HepG2 (cell line): ENCODE results near the gene NINJ2. TPM values are rescaled to one million over a fixed set of nuclear protein-coding genes. Genes with fewer than 3 reads are reported as not detected.

Source experiments
- ATF7 ChIP-seq, 2 experiments: fragments of 450-650 bp in 1 of 2; sonication (generic) in 1 of 2; formaldehyde crosslinking in 1 of 2; IDR thresholded peaks; 2 replicates each; pipeline versions ENCODE4 v1.4.0 to v1.6.1; 2016 to 2020; ENCODE audit warnings: antibody characterized with exemption in 1 of 2, mild to moderate bottlenecking in 1 of 2, missing genetic modification reagents in 1 of 2
- FOXK2 ChIP-seq: fragments of 450-650 bp; IDR thresholded peaks from 2 replicates; pipeline ENCODE4 v1.6.1; 2016
- JDP2 ChIP-seq: sonication (generic); formaldehyde crosslinking; IDR thresholded peaks from 2 replicates; pipeline ENCODE4 v1.8.1; 2022; ENCODE audit warnings: missing genetic modification reagents, borderline replicate concordance
- KDM1A ChIP-seq: IDR thresholded peaks from 2 replicates; pipeline ENCODE4 v1.6.1; 2016; ENCODE audit warnings: missing compliant biosample characterization
- KDM2A ChIP-seq: sonication (generic); formaldehyde crosslinking; IDR thresholded peaks from 2 replicates; pipeline ENCODE4 v1.4.0; 2020; ENCODE audit warnings: low read depth, missing genetic modification reagents, borderline replicate concordance
- NCOA1 ChIP-seq: sonication (generic); formaldehyde crosslinking; IDR thresholded peaks from 2 replicates; pipeline ENCODE4 v1.9.0; 2021; ENCODE audit warnings: missing genetic modification reagents
- PLRG1 ChIP-seq: fragments of 450-650 bp; conservative IDR thresholded peaks from 2 replicates; pipeline ENCODE4 v1.6.1; 2016
- THAP9 ChIP-seq: sonication (generic); formaldehyde crosslinking; IDR thresholded peaks from 2 replicates; pipeline ENCODE4; 2020; ENCODE audit warnings: missing genetic modification reagents, mild to moderate bottlenecking, borderline replicate concordance
- ZMYM4 ChIP-seq: sonication (generic); formaldehyde crosslinking; IDR thresholded peaks from 2 replicates; pipeline ENCODE4 v1.8.1; 2023; ENCODE audit warnings: mild to moderate bottlenecking, missing genetic modification reagents
- ZNF230 ChIP-seq: sonication (generic); formaldehyde crosslinking; IDR thresholded peaks from 2 replicates; pipeline ENCODE4 v1.4.0; 2020; ENCODE audit warnings: mild to moderate bottlenecking, missing genetic modification reagents
- ZNF337 ChIP-seq: sonication (generic); formaldehyde crosslinking; IDR thresholded peaks from 2 replicates; pipeline ENCODE4 v1.5.1; 2020; ENCODE audit warnings: missing genetic modification reagents, low read depth, mild to moderate bottlenecking, borderline replicate concordance
- ZNF501 ChIP-seq: sonication (generic); formaldehyde crosslinking; IDR thresholded peaks from 2 replicates; pipeline ENCODE4 v1.5.1; 2020; ENCODE audit warnings: mild to moderate bottlenecking, moderate library complexity, missing genetic modification reagents
- ZNF510 ChIP-seq: sonication (generic); formaldehyde crosslinking; IDR thresholded peaks from 2 replicates; pipeline ENCODE4 v1.4.0; 2020; ENCODE audit warnings: low read depth, mild to moderate bottlenecking, missing genetic modification reagents
- ZNF543 ChIP-seq: sonication (generic); formaldehyde crosslinking; IDR thresholded peaks from 2 replicates; pipeline ENCODE4 v1.4.0; 2020; ENCODE audit warnings: mild to moderate bottlenecking, missing genetic modification reagents
- ZNF564 ChIP-seq: sonication (generic); formaldehyde crosslinking; IDR thresholded peaks from 2 replicates; pipeline ENCODE4 v1.8.1; 2023; ENCODE audit warnings: mild to moderate bottlenecking, missing genetic modification reagents
- ZNF782 ChIP-seq: sonication (generic); formaldehyde crosslinking; IDR thresholded peaks from 2 replicates; pipeline ENCODE4 v1.4.0; 2020; ENCODE audit warnings: missing genetic modification reagents, mild to moderate bottlenecking, borderline replicate concordance
- polyA plus RNA-seq, 8 experiments: library from polyadenylated mRNA; depleted of rRNA in 3 of 8; stranded (reverse) in 7 of 8; unstranded in 1 of 8; fragments of >200 nt; fragmentation: Illumina TruSeq in 4 of 8; extraction: Trizol in 4 of 8; gene quantifications; 2 replicates each; pipeline versions ENCODE4 v1.2.1 to v1.2.3, GENCODE V29; 2011 to 2016; ENCODE audit warnings: low read depth in 4 of 8, missing spikeins in 1 of 8, mixed read lengths in 1 of 8; ENCODE audit not compliant: insufficient read depth in 1 of 8
- total RNA-seq, 5 experiments: library from RNA; depleted of rRNA; stranded (reverse); fragments of >200 nt; fragmentation: Illumina TruSeq; extraction: Trizol; gene quantifications; 2 replicates each; pipeline ENCODE4 v1.2.3, GENCODE V29; 2016; ENCODE audit warnings: low read depth in 1 of 5
- TF ChIP-seq, protein P1 (sequence below): sonication (generic); formaldehyde crosslinking; IDR thresholded peaks from 2 replicates; pipeline ENCODE4 v1.4.0; 2020; ENCODE audit warnings: missing genetic modification reagents
- TF ChIP-seq, protein P2 (sequence below): sonication (generic); formaldehyde crosslinking; conservative IDR thresholded peaks from 2 replicates; pipeline ENCODE4 v1.4.0; 2020; ENCODE audit warnings: missing genetic modification reagents
- TF ChIP-seq, protein P3 (sequence below): IDR thresholded peaks from 2 replicates; pipeline ENCODE4 v1.6.1; 2016; ENCODE audit warnings: low read depth, control low read depth

The NINJ2 gene
- total and polyA plus RNA-seq, 2 of the 13 experiments (the other 11 are each of a cell fraction or from before 2014, with no cell fraction given) = 0.62 to 3.8 TPM

GRCh38 chr12:627863-628741, 35.1 kb downstream of the NINJ2 start (continued):
- no peak for TF ChIP-seq ZNF510 (CRISPR knock-in tag)
- TF ChIP-seq, protein P1, sequence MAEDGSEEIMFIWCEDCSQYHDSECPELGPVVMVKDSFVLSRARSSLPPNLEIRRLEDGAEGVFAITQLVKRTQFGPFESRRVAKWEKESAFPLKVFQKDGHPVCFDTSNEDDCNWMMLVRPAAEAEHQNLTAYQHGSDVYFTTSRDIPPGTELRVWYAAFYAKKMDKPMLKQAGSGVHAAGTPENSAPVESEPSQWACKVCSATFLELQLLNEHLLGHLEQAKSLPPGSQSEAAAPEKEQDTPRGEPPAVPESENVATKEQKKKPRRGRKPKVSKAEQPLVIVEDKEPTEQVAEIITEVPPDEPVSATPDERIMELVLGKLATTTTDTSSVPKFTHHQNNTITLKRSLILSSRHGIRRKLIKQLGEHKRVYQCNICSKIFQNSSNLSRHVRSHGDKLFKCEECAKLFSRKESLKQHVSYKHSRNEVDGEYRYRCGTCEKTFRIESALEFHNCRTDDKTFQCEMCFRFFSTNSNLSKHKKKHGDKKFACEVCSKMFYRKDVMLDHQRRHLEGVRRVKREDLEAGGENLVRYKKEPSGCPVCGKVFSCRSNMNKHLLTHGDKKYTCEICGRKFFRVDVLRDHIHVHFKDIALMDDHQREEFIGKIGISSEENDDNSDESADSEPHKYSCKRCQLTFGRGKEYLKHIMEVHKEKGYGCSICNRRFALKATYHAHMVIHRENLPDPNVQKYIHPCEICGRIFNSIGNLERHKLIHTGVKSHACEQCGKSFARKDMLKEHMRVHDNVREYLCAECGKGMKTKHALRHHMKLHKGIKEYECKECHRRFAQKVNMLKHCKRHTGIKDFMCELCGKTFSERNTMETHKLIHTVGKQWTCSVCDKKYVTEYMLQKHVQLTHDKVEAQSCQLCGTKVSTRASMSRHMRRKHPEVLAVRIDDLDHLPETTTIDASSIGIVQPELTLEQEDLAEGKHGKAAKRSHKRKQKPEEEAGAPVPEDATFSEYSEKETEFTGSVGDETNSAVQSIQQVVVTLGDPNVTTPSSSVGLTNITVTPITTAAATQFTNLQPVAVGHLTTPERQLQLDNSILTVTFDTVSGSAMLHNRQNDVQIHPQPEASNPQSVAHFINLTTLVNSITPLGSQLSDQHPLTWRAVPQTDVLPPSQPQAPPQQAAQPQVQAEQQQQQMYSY (CRISPR knock-in tag) = no peak
- TF ChIP-seq ZNF230 (CRISPR knock-in tag) = no peak
- no peak for TF ChIP-seq JDP2 (CRISPR knock-in tag)
- TF ChIP-seq ZNF543 = no peak
- TF ChIP-seq ZNF782 (CRISPR knock-in tag) = no peak
- no peak for TF ChIP-seq PLRG1
- TF ChIP-seq NCOA1 = no peak
- TF ChIP-seq, protein P2, sequence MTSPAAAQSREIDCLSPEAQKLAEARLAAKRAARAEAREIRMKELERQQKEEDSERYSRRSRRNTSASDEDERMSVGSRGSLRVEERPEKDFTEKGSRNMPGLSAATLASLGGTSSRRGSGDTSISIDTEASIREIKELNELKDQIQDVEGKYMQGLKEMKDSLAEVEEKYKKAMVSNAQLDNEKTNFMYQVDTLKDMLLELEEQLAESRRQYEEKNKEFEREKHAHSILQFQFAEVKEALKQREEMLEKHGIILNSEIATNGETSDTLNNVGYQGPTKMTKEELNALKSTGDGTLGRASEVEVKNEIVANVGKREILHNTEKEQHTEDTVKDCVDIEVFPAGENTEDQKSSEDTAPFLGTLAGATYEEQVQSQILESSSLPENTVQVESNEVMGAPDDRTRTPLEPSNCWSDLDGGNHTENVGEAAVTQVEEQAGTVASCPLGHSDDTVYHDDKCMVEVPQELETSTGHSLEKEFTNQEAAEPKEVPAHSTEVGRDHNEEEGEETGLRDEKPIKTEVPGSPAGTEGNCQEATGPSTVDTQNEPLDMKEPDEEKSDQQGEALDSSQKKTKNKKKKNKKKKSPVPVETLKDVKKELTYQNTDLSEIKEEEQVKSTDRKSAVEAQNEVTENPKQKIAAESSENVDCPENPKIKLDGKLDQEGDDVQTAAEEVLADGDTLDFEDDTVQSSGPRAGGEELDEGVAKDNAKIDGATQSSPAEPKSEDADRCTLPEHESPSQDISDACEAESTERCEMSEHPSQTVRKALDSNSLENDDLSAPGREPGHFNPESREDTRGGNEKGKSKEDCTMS (CRISPR knock-in tag) = no peak
- TF ChIP-seq KDM1A = peak; percentile 65; the same call in 1 of the 2 replicates
- TF ChIP-seq ZMYM4 = 0 out of 2 replicates have a peak, but pooled peaks have one; percentile 33
- no peak for TF ChIP-seq THAP9 (CRISPR knock-in tag)
- no peak for TF ChIP-seq ZNF337 (CRISPR knock-in tag)
- TF ChIP-seq FOXK2 = no peak
- no peak for TF ChIP-seq KDM2A (CRISPR knock-in tag)
- TF ChIP-seq ZNF501 (CRISPR knock-in tag) = no peak
- no peak for TF ChIP-seq ZNF564 (CRISPR knock-in tag)
- TF ChIP-seq, protein P3, sequence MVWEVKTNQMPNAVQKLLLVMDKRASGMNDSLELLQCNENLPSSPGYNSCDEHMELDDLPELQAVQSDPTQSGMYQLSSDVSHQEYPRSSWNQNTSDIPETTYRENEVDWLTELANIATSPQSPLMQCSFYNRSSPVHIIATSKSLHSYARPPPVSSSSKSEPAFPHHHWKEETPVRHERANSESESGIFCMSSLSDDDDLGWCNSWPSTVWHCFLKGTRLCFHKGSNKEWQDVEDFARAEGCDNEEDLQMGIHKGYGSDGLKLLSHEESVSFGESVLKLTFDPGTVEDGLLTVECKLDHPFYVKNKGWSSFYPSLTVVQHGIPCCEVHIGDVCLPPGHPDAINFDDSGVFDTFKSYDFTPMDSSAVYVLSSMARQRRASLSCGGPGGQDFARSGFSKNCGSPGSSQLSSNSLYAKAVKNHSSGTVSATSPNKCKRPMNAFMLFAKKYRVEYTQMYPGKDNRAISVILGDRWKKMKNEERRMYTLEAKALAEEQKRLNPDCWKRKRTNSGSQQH (CRISPR knock-in tag) = no peak
- TF ChIP-seq ATF7 (IDR thresholded peaks at IDR 0.05) = no peak
- TF ChIP-seq ATF7 (CRISPR knock-in tag; IDR thresholded peaks at IDR 0.05) = no peak
